Stomach smooth muscle (tissue), 2 donors: ENCODE results near the gene SGCD.

ENCODE experiments used
- H3K27ac ChIP-seq: one replicate; pipeline ENCODE4 v1.7.0; 2013; ENCODE audit warnings: mild to moderate bottlenecking, low read length, inconsistent platforms
- H3K27me3 ChIP-seq, 2 donors: one replicate each; pipeline ENCODE4 v1.7.0; 2013; ENCODE audit warnings: low read length in 2 of 2; ENCODE audit not compliant: insufficient read depth in 2 of 2, control insufficient read depth in 1 of 2
- H3K36me3 ChIP-seq, 2 donors: one replicate each; pipeline ENCODE4 v1.7.0; 2013; ENCODE audit warnings: low read length in 2 of 2; ENCODE audit not compliant: control insufficient read depth in 2 of 2, insufficient read depth in 2 of 2
- H3K4me1 ChIP-seq: one replicate; pipeline ENCODE4 v1.7.0; 2013; ENCODE audit warnings: low read length; ENCODE audit not compliant: control insufficient read depth, insufficient read depth
- H3K4me3 ChIP-seq, 2 donors: one replicate each; pipeline ENCODE4 v1.7.0; 2013; ENCODE audit warnings: low read length in 2 of 2
- H3K9ac ChIP-seq, 2 donors: one replicate each; pipeline ENCODE4 v1.7.0; 2013; ENCODE audit warnings: low read length in 2 of 2, mild to moderate bottlenecking in 1 of 2
- H3K9me3 ChIP-seq, 2 donors: one replicate each; pipeline ENCODE4 v1.7.0; 2013; ENCODE audit warnings: low read length in 2 of 2; ENCODE audit not compliant: control insufficient read depth in 2 of 2
- donor health status: healthy.
- donor health status: Pancreatic carcinoma.

Gene SGCD

GRCh38 chr5:156529892-156530291 lies 202.9 kb downstream of the SGCD start:
- Histone ChIP-seq H3K27me3 (no peaks in the 10 kb centered on the region), H3K36me3 (no peaks in the 10 kb centered on the region), H3K27ac (no peak overlapping the region), H3K4me1 (no peaks in the 10 kb centered on the region), H3K4me3 (no peak overlapping the region), H3K9ac (no peak overlapping the region), H3K9me3 (no peaks in the 10 kb centered on the region)

GRCh38 chr5:156531199-156531598 lies 204.2 kb downstream of the SGCD start:
- Histone ChIP-seq H3K9me3 (no peaks in the 10 kb centered on the region), H3K4me3 (no peak overlapping the region), H3K27ac (no peak overlapping the region), H3K27me3 (no peaks in the 10 kb centered on the region), H3K9ac (no peak overlapping the region), H3K36me3 (no peaks in the 10 kb centered on the region), H3K4me1 (no peaks in the 10 kb centered on the region)

GRCh38 chr5:156532921-156533320 lies 206.0 kb downstream of the SGCD start:
- Histone ChIP-seq H3K4me3 (no peak overlapping the region), H3K9me3 (no peaks in the 10 kb centered on the region), H3K4me1 (no peaks in the 10 kb centered on the region), H3K27me3 (no peaks in the 10 kb centered on the region), H3K27ac (no peak overlapping the region), H3K9ac (no peak overlapping the region), H3K36me3 (no peaks in the 10 kb centered on the region)

- H3K27me3 ChIP-seq: no peaks in the 10 kb centered on the region
- no peaks in the 10 kb centered on the region for H3K4me1 ChIP-seq
- no peak overlapping the region for H3K4me3 ChIP-seq
- no peak overlapping the region for H3K9ac ChIP-seq
- H3K9me3 ChIP-seq: no peaks in the 10 kb centered on the region
- H3K36me3 ChIP-seq: no peaks in the 10 kb centered on the region
- no peak overlapping the region for H3K27ac ChIP-seq
Measured at GRCh38 chr5:156534085-156534484, 207.1 kb downstream of the SGCD start.

- Histone ChIP-seq H3K9ac (no peak overlapping the region), H3K4me3 (no peak overlapping the region), H3K4me1 (no peaks in the 10 kb centered on the region), H3K27me3 (no peaks in the 10 kb centered on the region), H3K36me3 (no peaks in the 10 kb centered on the region), H3K9me3 (no peaks in the 10 kb centered on the region), H3K27ac (no peak overlapping the region)
Measured at GRCh38 chr5:156534906-156535485, 208.0 kb downstream of the SGCD start.

- no peaks in the 10 kb centered on the region for H3K9me3 ChIP-seq
- H3K9ac ChIP-seq: no peak overlapping the region
- no peak overlapping the region for H3K4me3 ChIP-seq
- H3K36me3 ChIP-seq: no peaks in the 10 kb centered on the region
- no peak overlapping the region for H3K27ac ChIP-seq
- H3K27me3 ChIP-seq: no peaks in the 10 kb centered on the region
- H3K4me1 ChIP-seq: peaks cover 4% of the 10 kb centered on the region
Measured at GRCh38 chr5:156540491-156540890, 213.5 kb downstream of the SGCD start.

- Histone ChIP-seq H3K9me3 (no peaks in the 10 kb centered on the region), H3K4me1 (peaks cover 4% of the 10 kb centered on the region), H3K9ac (no peak overlapping the region), H3K27ac (no peak overlapping the region), H3K36me3 (no peaks in the 10 kb centered on the region), H3K4me3 (no peak overlapping the region), H3K27me3 (no peaks in the 10 kb centered on the region)
Measured at GRCh38 chr5:156541582-156541981, 214.6 kb downstream of the SGCD start.

GRCh38 chr5:156543348-156544145 lies 216.6 kb downstream of the SGCD start:
- no peaks in the 10 kb centered on the region for H3K9me3 ChIP-seq
- no peak overlapping the region for H3K9ac ChIP-seq
- H3K36me3 ChIP-seq: no peaks in the 10 kb centered on the region
- no peaks in the 10 kb centered on the region for H3K27me3 ChIP-seq
- no peak overlapping the region for H3K27ac ChIP-seq
- H3K4me1 ChIP-seq: peaks cover 4% of the 10 kb centered on the region
- no peak overlapping the region for H3K4me3 ChIP-seq

- H3K9me3 ChIP-seq: no peaks in the 10 kb centered on the region
- no peak overlapping the region for H3K9ac ChIP-seq
- H3K4me1 ChIP-seq: no peaks in the 10 kb centered on the region
- no peaks in the 10 kb centered on the region for H3K36me3 ChIP-seq
- no peak overlapping the region for H3K27ac ChIP-seq
- H3K27me3 ChIP-seq: no peaks in the 10 kb centered on the region
- no peak overlapping the region for H3K4me3 ChIP-seq
Measured at GRCh38 chr5:156552855-156553358, 225.9 kb downstream of the SGCD start.

- H3K4me1 ChIP-seq: no peaks in the 10 kb centered on the region
- H3K9me3 ChIP-seq: no peaks in the 10 kb centered on the region
- no peak overlapping the region for H3K27ac ChIP-seq
- H3K36me3 ChIP-seq: no peaks in the 10 kb centered on the region
- H3K4me3 ChIP-seq: no peak overlapping the region
- H3K9ac ChIP-seq: no peak overlapping the region
- no peaks in the 10 kb centered on the region for H3K27me3 ChIP-seq
Measured at GRCh38 chr5:156556666-156557406, 229.9 kb downstream of the SGCD start.
